ENCODE results near the gene ALG12. TPM values are rescaled to one million over a fixed set of nuclear protein-coding genes. Genes with fewer than 3 reads are reported as not detected.

Gene ALG12
- total and polyA plus RNA-seq, 2 experiments from 2014 or later: 18.7 to 23.3 TPM

- H3K79me2 ChIP-seq (replicated peaks; ENCODE audit: insufficient read depth): peaks cover 57% of the 10 kb centered on the region
- no peak for TF ChIP-seq ZNF462 (CRISPR knock-in tag; IDR thresholded peaks at IDR 0.05)
- no peak overlapping the region for H3K4me3 ChIP-seq
- Mint-ChIP-seq H3K9me3 (peaks cover 18% of the 10 kb centered on the region), H3K4me1 (peaks cover 10% of the 10 kb centered on the region; the same call in 2 of the 3 replicates), H3K36me3 (ENCODE audit: low read depth) (peaks cover 66% of the 10 kb centered on the region), H3K4me3 (no peak overlapping the region), H3K27ac (no peak overlapping the region), H3K27me3 (ENCODE audit: insufficient read depth, low read depth, poor library complexity) (peaks cover 6% of the 10 kb centered on the region)
- H3F3A ChIP-seq (replicated peaks; ENCODE audit: low read depth): no peaks in the 10 kb centered on the region
- H3K4me1 ChIP-seq (ENCODE audit: insufficient read depth): no peaks in the 10 kb centered on the region
- DNase-seq (ENCODE audit: low spot score) (no peak), ATAC-seq (no peak)
- no peaks in the 10 kb centered on the region; the same call in 1 of the 2 replicates for H3K36me3 ChIP-seq (ENCODE audit: insufficient read depth)
- H4K20me1 ChIP-seq (replicated peaks; ENCODE audit: insufficient read depth): peaks cover 27% of the 10 kb centered on the region
- no peaks in the 10 kb centered on the region for H3K27me3 ChIP-seq (ENCODE audit: insufficient read depth)
- no peak overlapping the region for H3K4me2 ChIP-seq
- H2AFZ ChIP-seq: no peak overlapping the region
- no peak overlapping the region for H3K27ac ChIP-seq (ENCODE audit: low read depth)
- H3K9me2 ChIP-seq (ENCODE audit: insufficient read depth): no peaks in the 10 kb centered on the region
Measured at GRCh38 chr22:49882519-49883293, 35.5 kb downstream of the ALG12 start.

DNA sequence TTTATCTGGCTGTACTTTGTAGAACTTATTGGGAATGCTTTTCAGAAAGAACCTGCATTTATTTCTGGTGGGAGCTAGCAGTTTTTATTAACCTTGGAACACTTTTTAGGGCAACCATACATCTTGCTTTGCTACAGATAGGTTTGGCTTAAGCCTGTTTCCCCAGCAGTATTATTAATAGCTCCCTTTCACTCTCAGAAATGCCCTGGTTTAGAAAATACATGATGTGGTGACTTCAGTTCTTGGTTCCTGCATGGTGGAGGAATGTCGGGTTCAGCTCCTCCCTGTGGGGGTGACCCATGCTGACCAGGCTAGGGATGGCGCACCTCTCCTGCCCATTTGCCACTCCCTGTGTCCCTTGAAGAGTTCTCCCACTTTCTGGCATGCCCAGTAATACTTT, 36.4 kb downstream of the ALG12 start:
- Histone ChIP-seq H3K4me1 (ENCODE audit: insufficient read depth) (no peaks in the 10 kb centered on the region), H3K27me3 (ENCODE audit: insufficient read depth) (no peaks in the 10 kb centered on the region), H2AFZ (no peak overlapping the region), H3K4me2 (no peak overlapping the region), H3K79me2 (replicated peaks; ENCODE audit: insufficient read depth) (peaks cover 63% of the 10 kb centered on the region), H3K27ac (ENCODE audit: low read depth) (no peak overlapping the region), H3F3A (replicated peaks; ENCODE audit: low read depth) (no peaks in the 10 kb centered on the region), H3K4me3 (no peak overlapping the region), H4K20me1 (replicated peaks; ENCODE audit: insufficient read depth) (peaks cover 31% of the 10 kb centered on the region), H3K36me3 (ENCODE audit: insufficient read depth) (no peaks in the 10 kb centered on the region; the same call in 1 of the 2 replicates), H3K9me2 (ENCODE audit: insufficient read depth) (no peaks in the 10 kb centered on the region)
- Mint-ChIP-seq H3K36me3 (ENCODE audit: low read depth) (peaks cover 61% of the 10 kb centered on the region), H3K9me3 (peaks cover 15% of the 10 kb centered on the region), H3K4me1 (peaks cover 10% of the 10 kb centered on the region; the same call in 2 of the 3 replicates), H3K27me3 (ENCODE audit: insufficient read depth, low read depth, poor library complexity) (peaks cover 6% of the 10 kb centered on the region), H3K4me3 (no peak overlapping the region), H3K27ac (no peak overlapping the region)
- DNase-seq (ENCODE audit: low spot score) (no peak), ATAC-seq (no peak)
- TF ChIP-seq ZNF462 (CRISPR knock-in tag; IDR thresholded peaks at IDR 0.05) (no peak), STAT1 (IDR thresholded peaks at IDR 0.05; ENCODE audit: unreplicated experiment) (no peak), CREB1 (CRISPR knock-in tag; IDR thresholded peaks at IDR 0.05; ENCODE audit: low read depth) (no peak), ZNF114 (CRISPR knock-in tag; IDR thresholded peaks at IDR 0.05) (no peak)

All from GM23338 (cell line).